Activated CD8-positive, alpha-beta T cell treated with anti-CD3 and anti-CD28 coated beads for 36 hours (primary cell): ENCODE measurements around the gene ATP9B. TPM values are rescaled to one million over a fixed set of nuclear protein-coding genes. Genes with fewer than 3 reads are reported as not detected.

ENCODE experiments used
- ATAC-seq: fragments of 200-7000 bp; cut with Tn5 transposase; one replicate; pipeline ENCODE4 v1.10.0; 2021; ENCODE audit warnings: mild to moderate bottlenecking, moderate library complexity
- CTCF ChIA-PET: fragments of 350-600 bp; sonication (Branson Sonifier 250); formaldehyde crosslinking; loops from one replicate; lab custom pipeline; 2021; ENCODE audit warnings: antibody characterized with exemption; lab: Charles Lee
- POLR2A ChIA-PET: fragments of 350-600 bp; sonication (Branson Sonifier 250); formaldehyde crosslinking; loops from one replicate; lab custom pipeline; 2021; ENCODE audit warnings: antibody characterized with exemption; lab: Charles Lee
- DNase-seq: peaks from one replicate; pipeline ENCODE4 v3.0.0-alpha.2; 2020
- H3K27ac Mint-ChIP-seq: one replicate; pipeline ENCODE4 v1.8.0; 2021; ENCODE audit warnings: mild to moderate bottlenecking, mixed read lengths
- H3K27me3 Mint-ChIP-seq: one replicate; pipeline ENCODE4 v1.8.0; 2021; ENCODE audit warnings: mixed read lengths
- H3K36me3 Mint-ChIP-seq: one replicate; pipeline ENCODE4 v1.8.0; 2021; ENCODE audit warnings: low read depth, mixed read lengths
- H3K4me1 Mint-ChIP-seq: one replicate; pipeline ENCODE4 v1.8.0; 2021; ENCODE audit warnings: low read depth, mixed read lengths
- H3K4me3 Mint-ChIP-seq: one replicate; pipeline ENCODE4 v1.8.0; 2021; ENCODE audit warnings: mild to moderate bottlenecking, moderate library complexity, mixed read lengths
- H3K9me3 Mint-ChIP-seq: one replicate; pipeline ENCODE4 v1.8.0; 2021; ENCODE audit warnings: mixed read lengths
- CTCF ChIP-seq: fragments of 200-600 bp; IDR thresholded peaks from one replicate; pipeline ENCODE4 v1.8.0; 2022; ENCODE audit warnings: antibody characterized with exemption, mild to moderate bottlenecking
- intact Hi-C: fragments of 100-400 bp; cut with micrococcal nuclease; formaldehyde crosslinking; loops from one replicate; pipeline ENCODE4 v1.10.0; 2022
- total RNA-seq, 2 experiments: library from RNA; stranded (reverse); gene quantifications; one replicate each; pipeline ENCODE4 v1.2.3, GENCODE V29; 2021

The ATP9B gene
- total RNA-seq, 2 experiments from 2014 or later, result 18.9 to 21.1 TPM

GRCh38 chr18:79317703-79318102 is 248.5 kb downstream of the ATP9B start:
- H3K27ac Mint-ChIP-seq, result no peak overlapping the region
- TF ChIP-seq CTCF, result no peak
- ATAC-seq (no peak), DNase-seq (no peak)
- ChIA-PET POLR2A (no interaction called here), CTCF (no interaction called here)
- H3K4me3 Mint-ChIP-seq, result no peak overlapping the region
- H3K4me1 Mint-ChIP-seq, result peaks cover 21% of the 10 kb centered on the region
- intact Hi-C loops, result no loop called here
- H3K27me3 Mint-ChIP-seq, result no peaks in the 10 kb centered on the region
- H3K9me3 Mint-ChIP-seq, result peaks cover 10% of the 10 kb centered on the region
- peaks cover 49% of the 10 kb centered on the region for H3K36me3 Mint-ChIP-seq

GRCh38 chr18:79318142-79318673 is 249.0 kb downstream of the ATP9B start:
- ATAC-seq (peak; percentile 42), DNase-seq (peak; percentile 31)
- peaks cover 45% of the 10 kb centered on the region for H3K36me3 Mint-ChIP-seq
- peaks cover 21% of the 10 kb centered on the region for H3K4me1 Mint-ChIP-seq
- H3K27ac Mint-ChIP-seq, result peak overlapping the region; percentile 67
- no peaks in the 10 kb centered on the region for H3K27me3 Mint-ChIP-seq
- intact Hi-C loops, result no loop called here
- H3K9me3 Mint-ChIP-seq, result peaks cover 10% of the 10 kb centered on the region
- TF ChIP-seq CTCF, result no peak
- no peak overlapping the region for H3K4me3 Mint-ChIP-seq
- POLR2A ChIA-PET, result no interaction called here
- CTCF ChIA-PET, result no interaction called here

DNA sequence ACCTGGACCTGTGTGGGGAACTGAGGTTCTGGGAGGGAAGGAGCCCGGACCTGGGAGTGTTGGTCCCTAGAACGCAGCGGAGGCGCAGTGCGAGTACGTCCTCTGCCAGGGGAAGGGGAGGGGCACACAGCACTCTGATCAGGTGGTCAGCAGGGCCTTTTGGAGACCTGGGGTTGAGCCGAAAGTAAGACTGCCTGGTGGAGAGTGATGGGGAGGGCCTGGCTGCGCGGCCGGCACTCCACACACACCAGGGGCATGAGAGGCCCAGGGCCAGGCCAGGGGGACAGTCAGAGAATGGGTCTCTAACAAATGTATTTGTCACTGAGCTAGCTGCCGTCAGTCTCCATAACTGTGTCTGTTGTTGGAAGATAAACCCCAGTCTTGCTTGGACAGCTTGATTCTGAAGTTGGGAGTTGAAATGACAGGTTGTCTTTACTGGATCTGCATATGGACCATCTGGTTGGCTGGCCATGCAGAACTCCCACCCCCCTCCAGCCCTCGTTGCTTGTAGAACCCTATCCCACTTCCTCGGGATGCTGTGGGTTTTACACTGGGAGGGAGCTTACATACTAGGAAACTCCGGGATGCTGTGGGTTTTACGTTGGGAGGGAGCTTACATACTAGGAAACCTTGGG is 251.1 kb downstream of the ATP9B start:
- DNase-seq (no peak), ATAC-seq (no peak)
- peaks cover 21% of the 10 kb centered on the region for H3K4me1 Mint-ChIP-seq
- H3K27ac Mint-ChIP-seq, result no peak overlapping the region
- CTCF ChIA-PET, result no interaction called here
- no peak for TF ChIP-seq CTCF
- peaks cover 31% of the 10 kb centered on the region for H3K36me3 Mint-ChIP-seq
- no peaks in the 10 kb centered on the region for H3K27me3 Mint-ChIP-seq
- POLR2A ChIA-PET, result no interaction called here
- intact Hi-C loops, result no loop called here
- peaks cover 8% of the 10 kb centered on the region for H3K9me3 Mint-ChIP-seq
- H3K4me3 Mint-ChIP-seq, result no peak overlapping the region

DNA sequence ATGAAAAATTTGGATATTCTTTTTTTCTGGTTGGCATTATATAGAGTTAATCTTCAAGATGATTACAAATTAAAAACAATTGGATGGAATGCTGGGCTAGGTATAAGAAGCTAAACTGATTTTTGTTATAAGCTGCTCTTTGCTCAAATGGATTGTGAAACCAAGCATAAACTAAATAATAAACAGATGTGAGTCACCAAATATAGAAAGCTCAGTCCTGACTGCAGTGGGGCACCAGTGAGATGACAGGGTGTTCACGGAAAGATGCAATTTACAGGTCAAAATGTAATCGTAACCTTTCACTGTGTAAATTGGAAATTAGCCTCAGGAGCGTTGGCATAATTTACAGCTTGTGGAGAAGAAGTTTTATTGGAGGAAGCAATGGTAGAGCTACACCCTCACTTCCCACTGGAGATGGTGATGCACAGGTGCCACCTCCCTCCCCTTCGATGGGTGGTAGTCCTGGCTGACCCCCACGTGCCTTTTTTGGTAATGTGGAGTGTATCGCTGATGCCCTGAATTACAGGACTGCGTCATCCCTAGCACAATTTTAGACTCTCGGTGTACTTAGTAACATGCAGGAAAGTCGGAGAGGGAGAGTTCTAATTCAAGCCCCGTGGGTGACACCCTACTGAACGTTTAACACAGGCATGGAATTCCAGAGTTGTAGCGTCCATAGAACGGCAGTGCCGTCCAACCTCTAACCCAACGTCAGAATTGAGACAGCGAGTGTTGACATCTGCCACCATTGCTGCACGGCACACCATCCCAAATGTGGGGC is 252.6 kb downstream of the ATP9B start:
- ATAC-seq, result no peak
- Mint-ChIP-seq H3K4me3 (no peak overlapping the region), H3K36me3 (peaks cover 18% of the 10 kb centered on the region), H3K4me1 (peaks cover 22% of the 10 kb centered on the region), H3K27me3 (no peaks in the 10 kb centered on the region), H3K27ac (no peak overlapping the region), H3K9me3 (peaks cover under 1% of the 10 kb centered on the region)
- no peak for DNase-seq
- no peak for TF ChIP-seq CTCF
- CTCF ChIA-PET, result no interaction called here
- POLR2A ChIA-PET, result no interaction called here
- intact Hi-C loops, result no loop called here

DNA sequence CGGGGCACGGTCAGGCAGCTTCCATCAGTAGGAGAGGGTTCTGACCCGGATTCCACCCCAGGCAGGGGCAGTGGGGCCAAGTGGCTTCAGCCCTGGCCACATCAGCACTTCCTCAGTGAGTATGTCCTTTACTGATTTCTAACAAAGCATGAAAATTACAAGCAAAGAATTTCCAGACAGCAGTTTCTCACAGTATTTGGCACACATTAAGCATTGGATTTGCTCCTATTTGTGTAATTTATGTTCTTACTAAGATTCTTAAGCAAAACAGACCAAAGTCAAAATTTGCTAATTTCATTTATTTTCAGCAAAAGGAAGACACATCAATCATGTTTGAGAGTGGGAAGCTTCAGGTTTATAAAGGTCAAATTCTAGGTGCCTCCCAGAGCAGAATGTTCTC is 253.2 kb downstream of the ATP9B start:
- ChIA-PET POLR2A (no interaction called here), CTCF (no interaction called here)
- H3K4me1 Mint-ChIP-seq, result peaks cover 24% of the 10 kb centered on the region
- H3K27me3 Mint-ChIP-seq, result no peaks in the 10 kb centered on the region
- intact Hi-C loops, result no loop called here
- peaks cover 21% of the 10 kb centered on the region for H3K36me3 Mint-ChIP-seq
- no peak overlapping the region for H3K4me3 Mint-ChIP-seq
- TF ChIP-seq CTCF, result no peak
- no peak overlapping the region for H3K27ac Mint-ChIP-seq
- DNase-seq (no peak), ATAC-seq (no peak)
- H3K9me3 Mint-ChIP-seq, result peaks cover 4% of the 10 kb centered on the region
